RCC 7860 (cell line): Measurements from ENCODE around the gene TAF11L3.
"Not testable (repeated sequence)": the region's sequence is repeated elsewhere in the genome, so short reads cannot be mapped to it uniquely, and the experiment has no call there.

Source experiments
- DNase-seq: peaks from one replicate; pipeline ENCODE4 v3.0.0-alpha.2; 2015; ENCODE audit warnings: low spot score
- FAIRE-seq: peaks from 2 replicates; lab custom pipeline; 2012; peaks lifted over from hg19 to GRCh38; lab: Jason Lieb, UNC

Gene TAF11L3

GRCh38 chr5:17518067-17518466 is at the start of gene TAF11L3:
Gene TAF11L3, plus strand, starts transcription at chr5:17518367.
- not testable (repeated sequence) for DNase-seq, FAIRE-seq

DNA sequence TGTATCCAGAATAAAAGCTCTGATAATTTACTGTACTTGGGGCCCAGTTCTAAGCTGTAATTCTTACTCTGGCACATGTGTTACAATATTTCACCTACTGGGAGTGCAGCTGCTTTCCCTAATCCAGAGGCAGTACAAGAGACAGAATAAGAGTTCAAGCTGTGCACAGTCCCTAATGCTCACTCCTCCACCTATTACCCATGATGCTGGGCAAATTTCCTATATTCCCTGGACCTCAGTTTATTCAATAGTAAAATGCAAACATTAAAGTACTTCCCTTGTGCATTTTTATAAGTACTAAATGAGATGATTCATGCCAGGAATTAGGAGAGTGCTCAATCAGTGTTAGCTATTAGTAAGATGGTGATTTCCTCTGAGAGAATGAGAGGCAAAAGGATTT is 48.1 kb upstream of the TAF11L3 start:
- FAIRE-seq (no peak), DNase-seq (no peak)

DNA sequence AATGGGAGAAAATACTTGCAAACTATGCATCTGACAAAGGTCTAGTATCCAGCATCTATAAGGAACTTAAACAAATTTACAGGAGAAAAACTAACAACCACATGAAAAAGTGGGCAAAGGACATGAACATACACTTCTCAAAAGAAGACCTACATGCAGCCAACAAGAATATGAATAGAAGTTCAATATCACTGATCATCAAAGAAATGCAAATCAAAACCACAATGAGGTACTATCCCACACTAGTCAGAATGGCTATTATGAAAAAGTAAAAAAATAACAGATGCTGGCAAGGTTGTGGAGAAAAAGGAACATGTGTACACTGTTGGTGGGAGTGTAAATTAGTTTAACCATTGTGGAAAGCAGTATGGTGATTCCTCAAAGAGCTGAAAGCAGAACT is 43.1 kb upstream of the TAF11L3 start:
- not testable (repeated sequence) for DNase-seq, FAIRE-seq

DNA sequence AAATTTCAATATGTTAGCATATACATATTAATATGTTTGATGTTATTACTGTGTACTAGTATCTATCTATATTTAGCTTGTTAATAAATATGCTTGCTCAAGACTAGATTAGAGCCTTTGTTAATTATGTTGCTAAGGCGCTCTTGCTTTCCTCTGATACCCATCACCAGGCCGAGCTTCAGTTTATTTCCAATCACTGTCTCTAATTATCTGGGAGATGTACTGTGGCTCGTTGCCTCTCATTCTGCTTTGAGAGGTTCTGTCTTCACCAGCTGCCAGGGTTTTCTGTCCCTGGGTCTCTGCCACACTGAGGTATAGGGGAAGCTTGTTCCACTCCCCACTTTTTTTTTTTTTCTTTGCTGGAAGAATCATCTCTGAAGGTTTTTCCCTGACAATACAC is 41.1 kb upstream of the TAF11L3 start:
- FAIRE-seq (no peak), DNase-seq (no peak)

DNA sequence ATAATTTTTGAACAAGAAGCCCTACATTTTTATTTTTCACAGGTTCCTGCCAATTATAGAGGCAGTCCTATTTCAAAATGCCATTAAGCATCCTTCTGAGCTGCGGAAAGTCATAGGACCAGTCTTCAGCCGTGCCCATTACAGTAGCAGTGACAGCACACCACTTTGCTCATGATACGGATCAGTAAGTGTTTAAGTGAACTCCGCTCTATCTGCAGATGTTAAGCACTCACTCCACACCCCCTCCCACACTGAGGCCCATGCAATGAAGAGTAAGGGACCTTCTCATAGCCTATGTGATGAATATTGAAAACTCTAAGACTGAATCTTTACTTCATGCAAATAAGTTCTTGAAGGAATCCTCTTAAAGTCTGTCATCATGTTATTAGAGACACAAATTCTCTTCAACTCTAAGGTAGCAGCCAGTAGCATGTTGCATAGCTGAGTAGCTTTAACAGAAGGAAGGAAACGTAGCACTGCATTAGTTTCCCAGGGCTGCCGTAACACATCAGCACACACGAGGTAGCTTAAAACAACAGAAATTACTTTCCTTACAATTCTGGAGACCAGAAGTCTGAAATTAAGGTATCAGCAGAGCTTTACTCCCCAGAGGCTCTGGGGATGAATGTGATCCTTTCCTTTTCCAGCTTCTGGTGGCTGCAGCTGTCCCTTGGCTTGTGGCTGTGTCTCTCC is 40.4 kb upstream of the TAF11L3 start:
- DNase-seq (no peak), FAIRE-seq (no peak)

- no peak for FAIRE-seq
These were observed 36.8 kb upstream of the TAF11L3 start for GRCh38 chr5:17481378-17481777.

DNA sequence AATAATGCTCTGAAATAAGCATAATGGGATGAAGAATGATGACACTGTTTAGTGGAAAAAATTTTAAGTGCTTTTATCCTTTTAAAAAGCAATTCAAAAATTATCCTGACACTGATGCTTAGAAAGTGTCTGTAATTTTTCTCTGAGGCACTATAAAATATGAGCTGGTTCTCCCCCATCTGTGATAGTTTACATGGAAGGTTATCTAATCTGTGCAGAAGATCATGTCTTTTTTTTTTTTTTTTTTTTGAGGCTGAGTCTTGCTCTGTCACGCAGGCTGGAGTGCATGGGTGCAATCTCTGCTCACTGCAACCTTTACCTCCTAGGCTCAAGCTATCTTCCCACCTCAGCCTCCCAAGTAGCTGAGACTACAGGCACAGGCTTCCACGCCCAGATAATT is 35.4 kb upstream of the TAF11L3 start:
- no peak for DNase-seq
- no peak for FAIRE-seq

More at GRCh38 chr5:17481378-17481777, 36.8 kb upstream of the TAF11L3 start:
- DNase-seq = no peak

GRCh38 chr5:17486464-17487173 is 31.5 kb upstream of the TAF11L3 start:
- not testable (repeated sequence) for FAIRE-seq

DNA sequence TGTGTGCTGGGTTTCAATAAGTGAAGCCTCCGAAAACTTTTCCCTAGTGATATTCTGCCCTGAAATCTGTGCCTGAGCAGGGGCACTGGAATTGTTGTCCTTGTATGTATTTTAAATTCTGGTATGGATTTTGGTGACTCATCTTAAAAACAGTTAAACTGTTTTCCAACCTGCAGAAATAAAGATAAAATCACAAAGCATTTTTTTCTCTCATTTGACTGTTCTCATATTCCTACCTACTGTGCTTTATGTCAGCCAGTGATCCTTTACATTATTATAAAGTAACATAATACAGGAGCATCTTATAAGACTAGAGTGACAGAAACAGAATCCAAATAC is 31.0 kb upstream of the TAF11L3 start:
- no peak for FAIRE-seq

More at GRCh38 chr5:17486464-17487173, 31.5 kb upstream of the TAF11L3 start:
- DNase-seq = not testable (repeated sequence)

GRCh38 chr5:17491257-17491656 is 26.9 kb upstream of the TAF11L3 start:
- not testable (repeated sequence) for FAIRE-seq

More for the DNA sequence above, 31.0 kb upstream of the TAF11L3 start:
- DNase-seq = no peak

DNA sequence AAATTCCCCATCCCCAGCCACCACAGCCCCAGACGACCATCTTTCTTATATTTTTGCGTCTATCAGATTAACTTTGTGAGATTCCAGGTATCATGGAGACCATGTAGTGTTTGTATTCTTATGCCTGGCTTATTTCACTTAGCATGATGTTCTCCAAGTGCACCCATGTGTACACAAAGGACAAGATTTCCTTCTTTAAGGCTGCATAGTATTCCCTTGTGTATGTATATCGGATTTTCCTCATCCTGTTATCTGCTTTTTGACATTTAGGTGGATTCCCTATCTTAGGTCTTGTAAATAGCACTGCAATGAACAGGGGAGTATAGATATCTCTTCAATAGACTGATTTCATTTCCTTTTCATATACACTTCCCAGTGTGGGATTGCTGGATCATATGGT is 25.4 kb upstream of the TAF11L3 start:
- FAIRE-seq (no peak), DNase-seq (no peak)

More at GRCh38 chr5:17491257-17491656, 26.9 kb upstream of the TAF11L3 start:
- not testable (repeated sequence) for DNase-seq

DNA sequence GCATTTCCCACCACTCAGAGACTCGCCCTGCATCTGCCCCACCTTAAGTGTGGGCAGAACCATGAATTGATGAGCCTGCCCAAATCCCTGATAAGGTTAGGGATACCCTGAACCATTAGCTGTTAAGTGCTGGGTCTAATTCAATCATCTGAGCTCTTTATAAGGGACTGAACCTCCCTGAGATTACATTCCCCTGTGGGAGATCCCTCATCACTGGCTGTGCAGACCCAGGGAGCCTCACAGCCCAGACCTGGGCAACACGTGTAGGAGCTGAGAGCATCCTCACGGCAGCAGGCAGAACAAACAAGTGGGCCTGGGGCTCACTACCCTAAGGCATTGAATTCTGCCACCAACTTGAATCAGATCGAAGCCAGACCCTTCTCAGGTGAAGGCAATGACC is 20.7 kb upstream of the TAF11L3 start:
- FAIRE-seq = no peak
- no peak for DNase-seq

DNA sequence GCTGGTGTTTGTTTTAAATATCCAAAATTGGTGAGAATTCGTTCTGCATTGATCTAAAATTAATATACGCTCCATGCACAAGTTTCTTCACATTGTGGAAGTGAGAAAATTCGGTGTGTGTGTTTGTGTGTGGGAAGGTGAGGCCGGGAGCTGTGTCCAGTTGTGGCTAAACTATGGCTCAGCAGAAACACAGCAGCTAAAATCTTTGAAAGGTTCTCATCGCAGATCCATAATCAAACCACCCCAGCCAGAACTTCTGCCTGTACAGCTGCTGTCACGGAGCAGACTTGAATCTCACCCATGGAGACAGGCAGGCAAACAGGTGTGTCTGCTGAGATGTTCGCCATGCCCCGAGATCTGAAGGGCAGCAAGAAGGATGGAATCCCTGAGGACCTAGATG is 20.2 kb upstream of the TAF11L3 start, which contains the start of gene TAF11L2:
TAF11L2 (plus strand) TSS at position 301 of the 400 bp plus-strand sequence.
- not testable (repeated sequence) for FAIRE-seq, DNase-seq

- FAIRE-seq (no peak), DNase-seq (no peak)
These were observed 6.3 kb upstream of the TAF11L3 start for GRCh38 chr5:17511775-17512325.

GRCh38 chr5:17517526-17517925 is 641 bp upstream of the TAF11L3 start:
- not testable (repeated sequence) for DNase-seq, FAIRE-seq

DNA sequence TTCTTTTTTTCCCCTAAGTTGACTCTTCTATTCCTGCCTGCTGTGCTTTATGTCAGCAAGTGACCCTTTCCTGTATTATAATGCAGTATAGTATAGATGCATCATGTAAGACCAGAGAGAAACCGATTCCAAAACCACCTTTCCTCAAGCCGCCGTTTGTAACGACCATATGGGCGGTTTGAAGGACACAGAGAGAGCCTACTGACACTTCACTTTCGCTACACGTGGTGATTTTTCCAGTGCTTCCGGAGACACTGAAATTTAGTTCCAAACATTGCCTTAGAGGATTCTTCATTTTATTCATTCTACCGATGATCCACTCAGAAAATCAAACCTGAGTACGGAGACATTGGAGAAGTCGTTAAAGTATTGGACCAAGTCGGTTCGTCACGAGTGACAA is 1.3 kb downstream of the TAF11L3 start:
- not testable (repeated sequence) for DNase-seq, FAIRE-seq

DNA sequence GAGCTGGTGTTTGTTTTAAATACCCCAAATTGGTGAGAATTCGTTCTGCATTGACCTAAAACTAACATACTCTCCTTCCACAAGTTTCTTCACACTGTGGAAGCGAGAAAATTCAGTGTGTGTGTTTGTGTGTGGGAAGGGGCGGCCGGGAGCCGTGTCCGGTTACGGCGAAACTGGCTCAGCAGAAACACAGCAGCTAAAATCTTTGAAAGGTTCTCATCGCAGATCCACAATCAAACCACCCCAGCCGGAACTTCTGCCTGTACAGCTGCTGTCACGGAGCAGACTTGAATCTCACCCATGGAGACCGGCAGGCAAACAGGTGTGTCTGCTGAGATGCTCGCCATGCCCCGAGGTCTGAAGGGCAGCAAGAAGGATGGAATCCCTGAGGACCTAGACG is 3.3 kb downstream of the TAF11L3 start, which contains the start of gene TAF11L4:
TAF11L4 (plus strand) TSS at position 301 of the 400 bp plus-strand sequence.
- DNase-seq, FAIRE-seq: not testable (repeated sequence)

DNA sequence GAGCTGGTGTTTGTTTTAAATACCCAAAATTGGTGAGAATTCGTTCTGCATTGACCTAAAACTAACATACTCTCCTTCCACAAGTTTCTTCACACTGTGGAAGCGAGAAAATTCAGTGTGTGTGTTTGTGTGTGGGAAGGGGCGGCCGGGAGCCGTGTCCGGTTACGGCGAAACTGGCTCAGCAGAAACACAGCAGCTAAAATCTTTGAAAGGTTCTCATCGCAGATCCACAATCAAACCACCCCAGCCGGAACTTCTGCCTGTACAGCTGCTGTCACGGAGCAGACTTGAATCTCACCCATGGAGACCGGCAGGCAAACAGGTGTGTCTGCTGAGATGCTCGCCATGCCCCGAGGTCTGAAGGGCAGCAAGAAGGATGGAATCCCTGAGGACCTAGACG is 6.8 kb downstream of the TAF11L3 start, which contains the start of gene TAF11L5:
TAF11L5 (plus strand) TSS at position 301 of the 400 bp plus-strand sequence.
- DNase-seq, FAIRE-seq: not testable (repeated sequence)

DNA sequence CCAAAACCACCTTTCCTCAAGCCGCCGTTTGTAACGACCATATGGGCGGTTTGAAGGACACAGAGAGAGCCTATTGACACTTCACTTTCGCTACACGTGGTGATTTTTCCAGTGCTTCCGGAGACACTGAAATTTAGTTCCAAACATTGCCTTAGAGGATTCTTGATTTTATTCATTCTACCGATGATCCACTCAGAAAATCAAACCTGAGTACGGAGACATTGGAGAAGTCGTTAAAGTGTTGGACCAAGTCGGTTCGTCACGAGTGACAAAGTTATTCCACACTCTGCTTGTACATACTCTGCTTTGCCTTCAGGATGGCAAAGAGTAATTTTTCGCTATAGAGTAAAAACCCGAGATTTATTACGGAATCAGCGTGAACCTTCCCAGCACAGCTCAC is 8.3 kb downstream of the TAF11L3 start:
- DNase-seq, FAIRE-seq: not testable (repeated sequence)

DNA sequence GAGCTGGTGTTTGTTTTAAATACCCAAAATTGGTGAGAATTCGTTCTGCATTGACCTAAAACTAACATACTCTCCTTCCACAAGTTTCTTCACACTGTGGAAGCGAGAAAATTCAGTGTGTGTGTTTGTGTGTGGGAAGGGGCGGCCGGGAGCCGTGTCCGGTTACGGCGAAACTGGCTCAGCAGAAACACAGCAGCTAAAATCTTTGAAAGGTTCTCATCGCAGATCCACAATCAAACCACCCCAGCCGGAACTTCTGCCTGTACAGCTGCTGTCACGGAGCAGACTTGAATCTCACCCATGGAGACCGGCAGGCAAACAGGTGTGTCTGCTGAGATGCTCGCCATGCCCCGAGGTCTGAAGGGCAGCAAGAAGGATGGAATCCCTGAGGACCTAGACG is 10.2 kb downstream of the TAF11L3 start, which contains the start of gene TAF11L6:
TAF11L6 (plus strand) TSS at position 301 of the 400 bp plus-strand sequence.
- not testable (repeated sequence) for FAIRE-seq, DNase-seq
